ENCODE results near the gene PTTG1IP2. TPM values are rescaled to one million over a fixed set of nuclear protein-coding genes. Genes with fewer than 3 reads are reported as not detected.

PTTG1IP2 gene
- polyA plus RNA-seq (2012; ENCODE audit: insufficient read depth, insufficient read length, low read depth), result not detected

GRCh38 chr7:90469554-90469953, at the start of gene PTTG1IP2:
PTTG1IP2 (plus strand) TSS chr7:90469639; CDS start chr7:90469787, 148 bp downstream.
- Histone ChIP-seq H3K9me3 (no peaks in the 10 kb centered on the region), H3K27me3 (no peaks in the 10 kb centered on the region), H3K4me3 (ENCODE audit: low read depth, low read length) (no peak within 1 kb of the TSS), H3K36me3 (no peaks in the 10 kb centered on the region), H3K4me1 (no peaks in the 10 kb centered on the region)
- no peak for TF ChIP-seq CTCF (IDR thresholded peaks at IDR 0.05; ENCODE audit: low read depth, low read length)
- DNase-seq, result peak; percentile 8

- H3K27me3 ChIP-seq, result no peaks in the 10 kb centered on the region
- H3K36me3 ChIP-seq, result no peaks in the 10 kb centered on the region
- H3K4me1 ChIP-seq, result no peaks in the 10 kb centered on the region
- H3K9me3 ChIP-seq, result no peaks in the 10 kb centered on the region
- no peak for TF ChIP-seq CTCF (IDR thresholded peaks at IDR 0.05; ENCODE audit: low read depth, low read length)
- DNase-seq, result no peak
- H3K4me3 ChIP-seq (ENCODE audit: low read depth, low read length), result no peak overlapping the region
These were observed 47.8 kb upstream of the PTTG1IP2 start for GRCh38 chr7:90421651-90422050.

GRCh38 chr7:90424720-90425119, 44.7 kb upstream of the PTTG1IP2 start:
- Histone ChIP-seq H3K27me3 (no peaks in the 10 kb centered on the region), H3K4me1 (no peaks in the 10 kb centered on the region), H3K4me3 (ENCODE audit: low read depth, low read length) (no peak overlapping the region), H3K9me3 (no peaks in the 10 kb centered on the region), H3K36me3 (no peaks in the 10 kb centered on the region)
- TF ChIP-seq CTCF (IDR thresholded peaks at IDR 0.05; ENCODE audit: low read depth, low read length), result no peak
- no peak for DNase-seq

GRCh38 chr7:90425376-90425775, 44.1 kb upstream of the PTTG1IP2 start:
- H3K9me3 ChIP-seq, result no peaks in the 10 kb centered on the region
- no peak for DNase-seq
- TF ChIP-seq CTCF (IDR thresholded peaks at IDR 0.05; ENCODE audit: low read depth, low read length), result no peak
- no peaks in the 10 kb centered on the region for H3K4me1 ChIP-seq
- no peak overlapping the region for H3K4me3 ChIP-seq (ENCODE audit: low read depth, low read length)
- no peaks in the 10 kb centered on the region for H3K27me3 ChIP-seq
- no peaks in the 10 kb centered on the region for H3K36me3 ChIP-seq

- TF ChIP-seq CTCF (IDR thresholded peaks at IDR 0.05; ENCODE audit: low read depth, low read length), result no peak
- Histone ChIP-seq H3K36me3 (no peaks in the 10 kb centered on the region), H3K27me3 (no peaks in the 10 kb centered on the region), H3K4me1 (no peaks in the 10 kb centered on the region), H3K4me3 (ENCODE audit: low read depth, low read length) (no peak overlapping the region), H3K9me3 (no peaks in the 10 kb centered on the region)
- no peak for DNase-seq
These were observed 38.6 kb upstream of the PTTG1IP2 start for GRCh38 chr7:90430614-90431460.

- no peaks in the 10 kb centered on the region for H3K4me1 ChIP-seq
- no peak for DNase-seq
- no peak for TF ChIP-seq CTCF (IDR thresholded peaks at IDR 0.05; ENCODE audit: low read depth, low read length)
These were observed 36.7 kb upstream of the PTTG1IP2 start for GRCh38 chr7:90432752-90433151.

More at GRCh38 chr7:90432752-90433151, 36.7 kb upstream of the PTTG1IP2 start:
- no peak overlapping the region for H3K4me3 ChIP-seq (ENCODE audit: low read depth, low read length)
- H3K36me3 ChIP-seq, result no peaks in the 10 kb centered on the region
- H3K27me3 ChIP-seq, result no peaks in the 10 kb centered on the region
- no peaks in the 10 kb centered on the region for H3K9me3 ChIP-seq

Measured in BE2C (cell line).